HL-60 (cell line): Measurements from ENCODE around the gene LRP8.

Experiments used
- DNase-seq, 2 experiments: peaks; one replicate each; pipeline ENCODE4 v3.0.0-alpha.2; 2010 to 2020; ENCODE audit warnings: low read depth in 1 of 2, low spot score in 1 of 2
- H3K27ac ChIP-seq: fragments of 250-450 bp; sonication (Bioruptor Pico); replicated peaks from 2 replicates; pipeline ENCODE4 v1.5.1; 2020; ENCODE audit warnings: mild to moderate bottlenecking, moderate library complexity
- H3K27me3 ChIP-seq: fragments of 250-450 bp; sonication (Bioruptor Pico); 2 replicates; pipeline ENCODE4 v1.5.1; 2021; ENCODE audit warnings: mild to moderate bottlenecking, moderate library complexity; ENCODE audit not compliant: insufficient read depth, poor library complexity, severe bottlenecking
- H3K4me3 ChIP-seq: replicated peaks from 2 replicates; pipeline ENCODE4 v1.5.1; 2011; ENCODE audit warnings: mild to moderate bottlenecking, control low read depth, low read length; ENCODE audit not compliant: insufficient read depth
- CTCF ChIP-seq: IDR thresholded peaks from one replicate; pipeline ENCODE4 v1.5.1; 2011; ENCODE audit warnings: low read length, control low read depth, inconsistent platforms; ENCODE audit not compliant: insufficient read depth
- GABPA ChIP-seq: IDR thresholded peaks from 2 replicates; pipeline ENCODE4 v1.6.1; 2012; ENCODE audit warnings: low read depth
- POLR2AphosphoS5 ChIP-seq: IDR thresholded peaks from 2 replicates; pipeline ENCODE4 v1.6.1; 2012; ENCODE audit warnings: low read depth
- REST ChIP-seq: IDR thresholded peaks from 2 replicates; pipeline ENCODE4 v1.6.1; 2012; ENCODE audit warnings: low read depth; ENCODE audit not compliant: insufficient replicate concordance
- SPI1 ChIP-seq: IDR thresholded peaks from 2 replicates; pipeline ENCODE4 v1.6.1; 2012; ENCODE audit warnings: low read depth, mild to moderate bottlenecking, borderline replicate concordance

The LRP8 gene

GRCh38 chr1:53362270-53362669 is 34.4 kb upstream of the LRP8 start:
- H3K27me3 ChIP-seq: no peaks in the 10 kb centered on the region
- H3K4me3 ChIP-seq: no peak overlapping the region
- H3K27ac ChIP-seq: no peak overlapping the region
- DNase-seq: no peak
- TF ChIP-seq POLR2AphosphoS5 (no peak), REST (no peak), GABPA (no peak), SPI1 (no peak)

- H3K27me3 ChIP-seq: no peaks in the 10 kb centered on the region
- no peak for DNase-seq
- TF ChIP-seq CTCF (no peak), POLR2AphosphoS5 (no peak), REST (no peak), GABPA (no peak), SPI1 (no peak)
- H3K27ac ChIP-seq: no peak overlapping the region
- no peak overlapping the region for H3K4me3 ChIP-seq
These were observed 33.7 kb upstream of the LRP8 start for GRCh38 chr1:53361541-53361961.

- TF ChIP-seq GABPA (no peak), SPI1 (no peak), REST (no peak), CTCF (no peak), POLR2AphosphoS5 (no peak)
- no peak overlapping the region for H3K27ac ChIP-seq
- H3K4me3 ChIP-seq: no peak overlapping the region
- no peak for DNase-seq
- H3K27me3 ChIP-seq: no peaks in the 10 kb centered on the region
These were observed 32.0 kb upstream of the LRP8 start for GRCh38 chr1:53359934-53360276.
